ENCODE data around the gene SLC29A3.

- TF ChIP-seq, protein P1, sequence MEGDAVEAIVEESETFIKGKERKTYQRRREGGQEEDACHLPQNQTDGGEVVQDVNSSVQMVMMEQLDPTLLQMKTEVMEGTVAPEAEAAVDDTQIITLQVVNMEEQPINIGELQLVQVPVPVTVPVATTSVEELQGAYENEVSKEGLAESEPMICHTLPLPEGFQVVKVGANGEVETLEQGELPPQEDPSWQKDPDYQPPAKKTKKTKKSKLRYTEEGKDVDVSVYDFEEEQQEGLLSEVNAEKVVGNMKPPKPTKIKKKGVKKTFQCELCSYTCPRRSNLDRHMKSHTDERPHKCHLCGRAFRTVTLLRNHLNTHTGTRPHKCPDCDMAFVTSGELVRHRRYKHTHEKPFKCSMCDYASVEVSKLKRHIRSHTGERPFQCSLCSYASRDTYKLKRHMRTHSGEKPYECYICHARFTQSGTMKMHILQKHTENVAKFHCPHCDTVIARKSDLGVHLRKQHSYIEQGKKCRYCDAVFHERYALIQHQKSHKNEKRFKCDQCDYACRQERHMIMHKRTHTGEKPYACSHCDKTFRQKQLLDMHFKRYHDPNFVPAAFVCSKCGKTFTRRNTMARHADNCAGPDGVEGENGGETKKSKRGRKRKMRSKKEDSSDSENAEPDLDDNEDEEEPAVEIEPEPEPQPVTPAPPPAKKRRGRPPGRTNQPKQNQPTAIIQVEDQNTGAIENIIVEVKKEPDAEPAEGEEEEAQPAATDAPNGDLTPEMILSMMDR (IDR thresholded peaks at IDR 0.05), result no peak
- TF ChIP-seq POLR2A (IDR thresholded peaks at IDR 0.05), result no peak
Observed at GRCh38 chr10:71286521-71287294, 32.4 kb upstream of the SLC29A3 start.
